SK-N-SH (cell line): ENCODE measurements around the gene GLIPR1L2. TPM values are rescaled to one million over a fixed set of nuclear protein-coding genes. Genes with fewer than 3 reads are reported as not detected.

Source experiments
- CTCF ChIA-PET: fragments of 300-600, 350-600 bp; formaldehyde crosslinking; extraction: SDS; loops from one replicate; lab custom pipeline; 2021; lab: Yijun Ruan, JAX
- POLR2A ChIA-PET: fragments of 350-600 bp; sonication (Branson Sonifier 250); formaldehyde crosslinking; extraction: SDS; loops from one replicate; lab custom pipeline; 2020; ENCODE audit warnings: antibody characterized with exemption, inconsistent platforms; lab: Yijun Ruan, JAX
- DNase-seq: peaks from one replicate; pipeline ENCODE4 v3.0.0; 2012
- H2AFZ ChIP-seq: fragments of 200-600 bp; sonication (generic); 2 replicates; pipeline ENCODE4 v1.8.1; 2016; ENCODE audit warnings: antibody characterized with exemption, mild to moderate bottlenecking, low read depth
- H3F3A ChIP-seq: fragments of 200-600 bp; sonication (generic); replicated peaks from 2 replicates; pipeline ENCODE3; 2016; ENCODE audit warnings: antibody characterized with exemption, mild to moderate bottlenecking; ENCODE audit not compliant: insufficient read depth
- H3K27ac ChIP-seq, 2 experiments: fragments of 200-500 bp in 1 of 2; fragments of 200-600 bp in 1 of 2; sonication (Bioruptor generic) in 1 of 2; sonication (generic), shearing (Covaris generic) in 1 of 2; 2 replicates each; pipeline versions ENCODE4 v1.5.1 to v1.6.1; 2014 to 2016; ENCODE audit warnings: low read depth in 2 of 2, inconsistent platforms in 1 of 2, low read length in 1 of 2, mild to moderate bottlenecking in 1 of 2, mixed read lengths in 1 of 2
- H3K27me3 ChIP-seq: fragments of 200-600 bp; sonication (generic), shearing (Covaris generic); 2 replicates; pipeline ENCODE4 v1.6.1; 2016; ENCODE audit warnings: mixed run types; ENCODE audit not compliant: insufficient read depth
- H3K36me3 ChIP-seq, 2 experiments: fragments of 200-500 bp in 1 of 2; fragments of 200-600 bp in 1 of 2; sonication (Bioruptor generic) in 1 of 2; sonication (generic) in 1 of 2; replicated peaks in 1 of 2; 2 replicates each; pipeline versions ENCODE3 to v1.5.1; 2014 to 2016; ENCODE audit warnings: low read length in 1 of 2, mild to moderate bottlenecking in 1 of 2; ENCODE audit not compliant: insufficient read depth in 2 of 2, control insufficient read depth in 1 of 2
- H3K4me1 ChIP-seq, 2 experiments: fragments of 200-500 bp in 1 of 2; fragments of 200-600 bp in 1 of 2; sonication (Bioruptor generic) in 1 of 2; sonication (generic), shearing (Covaris generic) in 1 of 2; 2 replicates each; pipeline versions ENCODE4 v1.5.1 to v1.6.1; 2014 to 2016; ENCODE audit warnings: low read depth in 1 of 2, low read length in 1 of 2, mixed run types in 1 of 2; ENCODE audit not compliant: insufficient read depth in 2 of 2, control insufficient read depth in 1 of 2
- H3K4me2 ChIP-seq: fragments of 200-600 bp; sonication (generic), shearing (Covaris generic); 2 replicates; pipeline ENCODE4 v1.6.1; 2017; ENCODE audit warnings: mixed run types
- H3K4me3 ChIP-seq, 2 experiments: fragments of 200-500 bp in 1 of 2; fragments of 200-600 bp in 1 of 2; sonication (Bioruptor generic) in 1 of 2; sonication (generic), shearing (Covaris generic) in 1 of 2; 2 replicates each; pipeline versions ENCODE4 v1.5.1 to v1.8.1; 2014 to 2016; ENCODE audit warnings: low read depth in 2 of 2, inconsistent platforms in 1 of 2, low read length in 1 of 2, mild to moderate bottlenecking in 1 of 2, mixed read lengths in 1 of 2, moderate library complexity in 1 of 2
- H3K79me2 ChIP-seq: fragments of 200-600 bp; sonication (generic); 2 replicates; pipeline ENCODE4 v1.8.1; 2017; ENCODE audit warnings: mild to moderate bottlenecking; ENCODE audit not compliant: insufficient read depth
- H3K9ac ChIP-seq: fragments of 200-600 bp; sonication (generic); 2 replicates; pipeline ENCODE4 v1.6.1; 2017; ENCODE audit warnings: mixed run types
- H3K9me2 ChIP-seq: fragments of 200-600 bp; sonication (generic); 2 replicates; pipeline ENCODE4 v1.6.1; 2017; ENCODE audit warnings: mixed run types
- H3K9me3 ChIP-seq: fragments of 200-600 bp; sonication (generic); 2 replicates; pipeline ENCODE4 v1.6.1; 2017; ENCODE audit warnings: mixed run types, mild to moderate bottlenecking, moderate library complexity
- H4K20me1 ChIP-seq: fragments of 200-600 bp; sonication (generic); 2 replicates; pipeline ENCODE4 v1.6.1; 2017; ENCODE audit warnings: mild to moderate bottlenecking, mixed run types; ENCODE audit not compliant: insufficient read depth
- CTCF ChIP-seq: fragments of 200-600 bp; sonication (generic); IDR thresholded peaks from 2 replicates; pipeline ENCODE4 v1.6.1; 2017; ENCODE audit warnings: antibody characterized with exemption, mild to moderate bottlenecking, moderate library complexity
- EP300 ChIP-seq, 2 experiments: IDR thresholded peaks; 2 replicates each; pipeline versions ENCODE4 v1.4.0 to v1.6.1; 2012; ENCODE audit warnings: borderline replicate concordance in 1 of 2, low read depth in 1 of 2, low read length in 1 of 2
- FOSL2 ChIP-seq: IDR thresholded peaks from 2 replicates; pipeline ENCODE4 v1.4.0; 2012; ENCODE audit warnings: low read depth, mild to moderate bottlenecking, moderate library complexity, borderline replicate concordance
- FOXM1 ChIP-seq: IDR thresholded peaks from 2 replicates; pipeline ENCODE4 v1.4.0; 2012; ENCODE audit warnings: low read depth, mild to moderate bottlenecking
- GATA2 ChIP-seq: sonication (generic); formaldehyde crosslinking; IDR thresholded peaks from 2 replicates; pipeline ENCODE4 v1.5.0; 2020; ENCODE audit warnings: mild to moderate bottlenecking, missing genetic modification reagents
- IRF3 ChIP-seq: fragments of 150-350 bp; IDR thresholded peaks from 2 replicates; pipeline ENCODE4 v1.6.1; 2016; ENCODE audit warnings: mild to moderate bottlenecking, low read depth, low read length
- JUND ChIP-seq: IDR thresholded peaks from 2 replicates; pipeline ENCODE4 v1.4.0; 2012
- MEF2A ChIP-seq: IDR thresholded peaks from 2 replicates; pipeline ENCODE4 v1.4.0; 2012; ENCODE audit warnings: low read depth, borderline replicate concordance
- MXI1 ChIP-seq: IDR thresholded peaks from 2 replicates; pipeline ENCODE4 v1.6.1; 2012; ENCODE audit warnings: mild to moderate bottlenecking, low read depth, low read length, improper control_type of control experiment
- NRF1 ChIP-seq: IDR thresholded peaks from 2 replicates; pipeline ENCODE4 v1.6.1; 2012; ENCODE audit warnings: low read depth, mild to moderate bottlenecking, low read length
- RAD21 ChIP-seq: IDR thresholded peaks from 2 replicates; pipeline ENCODE4 v1.6.1; 2012; ENCODE audit warnings: mild to moderate bottlenecking, low read length
- RCOR1 ChIP-seq: fragments of 150-350 bp; IDR thresholded peaks from 2 replicates; pipeline ENCODE4 v1.6.1; 2017; ENCODE audit warnings: antibody characterized with exemption, low read length
- REST ChIP-seq: IDR thresholded peaks from 2 replicates; pipeline ENCODE4 v1.6.1; 2012; ENCODE audit warnings: mild to moderate bottlenecking, low read depth, low read length, moderate library complexity
- RFX5 ChIP-seq: IDR thresholded peaks from 2 replicates; pipeline ENCODE4 v1.6.1; 2012; ENCODE audit warnings: mild to moderate bottlenecking, improper control_type of control experiment, low read length
- TAF1 ChIP-seq: IDR thresholded peaks from 2 replicates; pipeline ENCODE4 v1.6.1; 2012; ENCODE audit warnings: low read depth, mild to moderate bottlenecking, low read length, moderate library complexity, borderline replicate concordance
- USF1 ChIP-seq: IDR thresholded peaks from 2 replicates; pipeline ENCODE4 v1.4.0; 2012; ENCODE audit warnings: low read depth, borderline replicate concordance
- ZBTB33 ChIP-seq: IDR thresholded peaks from 2 replicates; pipeline ENCODE4 v1.4.0; 2012; ENCODE audit warnings: low read depth, borderline replicate concordance
- WGBS: methylation state at CpG from one replicate; pipeline ENCODE4 v1.1.6; 2017; ENCODE audit warnings: low lambda C conversion rate; 5-methylcytosine and 5-hydroxymethylcytosine counted together
- polyA plus RNA-seq, 3 experiments: library from polyadenylated mRNA; depleted of rRNA; stranded (reverse); fragments of >200 nt; gene quantifications; 2 replicates each; pipeline ENCODE4 v1.2.3, GENCODE V29; 2012

GLIPR1L2 gene
- polyA plus RNA-seq, 1 of the 3 experiments (the other 2 are of a cell fraction): 0.13 TPM

GRCh38 chr12:75476071-75476470 is 85.2 kb downstream of the GLIPR1L2 start:
- H2AFZ ChIP-seq: no peak overlapping the region
- H3K4me3 ChIP-seq: no peak overlapping the region
- TF ChIP-seq REST (no peak), RCOR1 (no peak), NRF1 (no peak), USF1 (no peak), EP300 (IDR thresholded peaks at IDR 0.05; ENCODE audit: borderline replicate concordance in 1 of 2, low read depth in 1 of 2, low read length in 1 of 2) (no peak), GATA2 (no peak), MXI1 (no peak), RFX5 (no peak)
- 91% methylated on average over 1 of the region's 1 CpG for WGBS
- no peak for DNase-seq
- H3K4me2 ChIP-seq: no peak overlapping the region
- no peak overlapping the region for H3K9ac ChIP-seq
- no peaks in the 10 kb centered on the region for H3K9me3 ChIP-seq
- POLR2A ChIA-PET: no interaction called here
- peaks cover 3% of the 10 kb centered on the region; the same call in 1 of the 2 replicates for H3K79me2 ChIP-seq
- H4K20me1 ChIP-seq: no peaks in the 10 kb centered on the region
- no peaks in the 10 kb centered on the region for H3K9me2 ChIP-seq
- no peaks in the 10 kb centered on the region for H3K36me3 ChIP-seq
- peaks cover 10% of the 10 kb centered on the region for H3F3A ChIP-seq
- H3K27me3 ChIP-seq: no peaks in the 10 kb centered on the region
- no peak overlapping the region for H3K27ac ChIP-seq
- CTCF ChIA-PET: interaction anchor here (1.7 kb wide), 1 partner anchor 10 kb away, joined by 9 read pairs; no protein-coding TSS in a partner anchor
- H3K4me1 ChIP-seq: no peaks in the 10 kb centered on the region; a peak in 2 of 4 replicates

- H3K27ac ChIP-seq: no peak overlapping the region
- H3K9ac ChIP-seq: no peak overlapping the region
- no peaks in the 10 kb centered on the region for H3K36me3 ChIP-seq
- H2AFZ ChIP-seq: no peak overlapping the region
- H3F3A ChIP-seq: peaks cover 21% of the 10 kb centered on the region
- WGBS: 65% methylated on average over 2 of the region's 2 CpGs
- H3K4me1 ChIP-seq: peaks cover 0 to 2% of the 10 kb centered on the region in 2 experiments; a peak in 3 of 4 replicates
- H3K9me2 ChIP-seq: no peaks in the 10 kb centered on the region
- H3K4me2 ChIP-seq: no peak overlapping the region
- no peak overlapping the region for H3K4me3 ChIP-seq
- DNase-seq: no peak
- H3K9me3 ChIP-seq: no peaks in the 10 kb centered on the region
- H3K27me3 ChIP-seq: no peaks in the 10 kb centered on the region
- peaks cover 13% of the 10 kb centered on the region for H3K79me2 ChIP-seq
- H4K20me1 ChIP-seq: no peaks in the 10 kb centered on the region
- ChIA-PET CTCF (interaction anchor here (1.7 kb wide), 1 partner anchor 9 kb away, joined by 9 read pairs; no protein-coding TSS in a partner anchor), POLR2A (no interaction called here)
- TF ChIP-seq MEF2A (no peak), TAF1 (no peak), CTCF (no peak), FOXM1 (no peak), JUND (no peak), IRF3 (no peak), ZBTB33 (no peak), FOSL2 (no peak), GATA2 (no peak), RAD21 (no peak)
These were observed 86.2 kb downstream of the GLIPR1L2 start for GRCh38 chr12:75477137-75477536.
